ENCODE results near the gene KAZALD1.

KAZALD1 gene

GRCh38 chr10:101044117-101044516 lies 17.7 kb upstream of the KAZALD1 start (continued):
- TF ChIP-seq, protein P1, sequence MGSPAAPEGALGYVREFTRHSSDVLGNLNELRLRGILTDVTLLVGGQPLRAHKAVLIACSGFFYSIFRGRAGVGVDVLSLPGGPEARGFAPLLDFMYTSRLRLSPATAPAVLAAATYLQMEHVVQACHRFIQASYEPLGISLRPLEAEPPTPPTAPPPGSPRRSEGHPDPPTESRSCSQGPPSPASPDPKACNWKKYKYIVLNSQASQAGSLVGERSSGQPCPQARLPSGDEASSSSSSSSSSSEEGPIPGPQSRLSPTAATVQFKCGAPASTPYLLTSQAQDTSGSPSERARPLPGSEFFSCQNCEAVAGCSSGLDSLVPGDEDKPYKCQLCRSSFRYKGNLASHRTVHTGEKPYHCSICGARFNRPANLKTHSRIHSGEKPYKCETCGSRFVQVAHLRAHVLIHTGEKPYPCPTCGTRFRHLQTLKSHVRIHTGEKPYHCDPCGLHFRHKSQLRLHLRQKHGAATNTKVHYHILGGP (tag by site-specific recombination; IDR thresholded peaks at IDR 0.05), result no peak
- TF ChIP-seq ZNF629 (tag by site-specific recombination; IDR thresholded peaks at IDR 0.05) (no peak), ZFP69B (tag by site-specific recombination; IDR thresholded peaks at IDR 0.05) (no peak)

DNA sequence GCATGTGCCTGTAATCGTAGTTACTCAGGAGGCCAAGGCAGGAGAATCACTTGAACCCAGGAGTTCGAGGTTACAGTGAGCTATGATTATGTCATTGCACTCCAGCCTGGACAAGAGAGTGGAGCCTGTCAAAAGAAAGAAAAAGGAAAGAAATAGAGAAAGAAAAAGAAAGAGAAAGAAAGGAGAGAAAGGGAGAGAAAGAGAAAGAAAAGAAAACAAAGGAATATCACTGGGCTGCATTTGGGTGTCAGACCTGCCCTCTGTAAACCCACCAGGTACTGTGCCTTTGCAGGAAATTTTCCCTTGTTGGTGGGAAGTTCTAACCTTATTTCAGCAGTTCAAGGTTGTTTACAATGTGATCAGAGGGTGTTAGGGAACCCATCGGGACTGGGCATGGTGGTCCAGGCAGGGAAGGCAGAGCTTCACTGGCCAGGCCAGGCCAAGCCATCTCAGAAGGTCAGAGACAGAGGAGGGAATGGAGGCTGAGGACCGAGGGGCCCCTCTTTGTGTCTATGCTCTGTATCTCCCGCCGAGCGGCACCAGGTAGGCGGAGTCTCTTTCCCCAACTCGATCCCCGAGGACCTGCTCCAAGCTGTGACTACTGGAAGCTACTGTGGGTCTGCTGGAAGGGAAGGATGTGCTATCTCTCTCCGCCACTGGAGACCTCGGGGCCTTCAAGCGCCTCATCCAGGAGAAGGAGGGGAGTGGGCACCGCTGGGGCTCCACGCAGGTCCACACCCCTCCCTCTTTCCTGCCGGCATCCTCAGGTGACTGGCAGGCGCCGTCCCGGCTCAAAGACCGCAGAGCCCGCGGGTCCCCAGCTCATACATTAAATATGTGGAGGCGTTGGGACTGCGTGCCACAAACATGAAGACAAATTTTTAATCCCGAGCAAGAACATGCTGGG lies 15.2 kb upstream of the KAZALD1 start:
- ChIA-PET POLR2A (interaction anchor here (1.6 kb wide), 1 partner anchor 15 kb away, joined by 6 read pairs; the partner anchor contains the start of gene KAZALD1), CTCF (interaction anchor here (0.8 to 10.1 kb wide), 9 partner anchors 9 to 96 kb away, joined by 3 to 112 read pairs (median 5); partner anchors contain the start of gene KAZALD1)
- no peak overlapping the region for H3K27ac ChIP-seq (ENCODE audit: extremely low read depth, low read depth, low read length)
- H3K4me3 ChIP-seq (ENCODE audit: low read depth, low read length), result no peak overlapping the region
- no peaks in the 10 kb centered on the region for H3K9me3 ChIP-seq (ENCODE audit: control insufficient read depth, insufficient read depth, low read depth, low read length)
- H3K36me3 ChIP-seq (ENCODE audit: control insufficient read depth in 2 of 2, insufficient read depth in 1 of 2, low read length in 2 of 2), result no peaks in the 10 kb centered on the region
- peaks cover 11% of the 10 kb centered on the region for H3K4me1 ChIP-seq (ENCODE audit: control insufficient read depth, insufficient read depth, low read length)
- TF ChIP-seq, protein P2, sequence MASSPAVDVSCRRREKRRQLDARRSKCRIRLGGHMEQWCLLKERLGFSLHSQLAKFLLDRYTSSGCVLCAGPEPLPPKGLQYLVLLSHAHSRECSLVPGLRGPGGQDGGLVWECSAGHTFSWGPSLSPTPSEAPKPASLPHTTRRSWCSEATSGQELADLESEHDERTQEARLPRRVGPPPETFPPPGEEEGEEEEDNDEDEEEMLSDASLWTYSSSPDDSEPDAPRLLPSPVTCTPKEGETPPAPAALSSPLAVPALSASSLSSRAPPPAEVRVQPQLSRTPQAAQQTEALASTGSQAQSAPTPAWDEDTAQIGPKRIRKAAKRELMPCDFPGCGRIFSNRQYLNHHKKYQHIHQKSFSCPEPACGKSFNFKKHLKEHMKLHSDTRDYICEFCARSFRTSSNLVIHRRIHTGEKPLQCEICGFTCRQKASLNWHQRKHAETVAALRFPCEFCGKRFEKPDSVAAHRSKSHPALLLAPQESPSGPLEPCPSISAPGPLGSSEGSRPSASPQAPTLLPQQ (tag by site-specific recombination; IDR thresholded peaks at IDR 0.05), result 0 out of 2 replicates have a peak, but pooled peaks have one; percentile 12
- TF ChIP-seq, protein P3, sequence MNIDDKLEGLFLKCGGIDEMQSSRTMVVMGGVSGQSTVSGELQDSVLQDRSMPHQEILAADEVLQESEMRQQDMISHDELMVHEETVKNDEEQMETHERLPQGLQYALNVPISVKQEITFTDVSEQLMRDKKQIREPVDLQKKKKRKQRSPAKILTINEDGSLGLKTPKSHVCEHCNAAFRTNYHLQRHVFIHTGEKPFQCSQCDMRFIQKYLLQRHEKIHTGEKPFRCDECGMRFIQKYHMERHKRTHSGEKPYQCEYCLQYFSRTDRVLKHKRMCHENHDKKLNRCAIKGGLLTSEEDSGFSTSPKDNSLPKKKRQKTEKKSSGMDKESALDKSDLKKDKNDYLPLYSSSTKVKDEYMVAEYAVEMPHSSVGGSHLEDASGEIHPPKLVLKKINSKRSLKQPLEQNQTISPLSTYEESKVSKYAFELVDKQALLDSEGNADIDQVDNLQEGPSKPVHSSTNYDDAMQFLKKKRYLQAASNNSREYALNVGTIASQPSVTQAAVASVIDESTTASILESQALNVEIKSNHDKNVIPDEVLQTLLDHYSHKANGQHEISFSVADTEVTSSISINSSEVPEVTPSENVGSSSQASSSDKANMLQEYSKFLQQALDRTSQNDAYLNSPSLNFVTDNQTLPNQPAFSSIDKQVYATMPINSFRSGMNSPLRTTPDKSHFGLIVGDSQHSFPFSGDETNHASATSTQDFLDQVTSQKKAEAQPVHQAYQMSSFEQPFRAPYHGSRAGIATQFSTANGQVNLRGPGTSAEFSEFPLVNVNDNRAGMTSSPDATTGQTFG (tag by site-specific recombination; IDR thresholded peaks at IDR 0.05; ENCODE audit: borderline replicate concordance), result no peak
- TF ChIP-seq ZBTB10 (tag by site-specific recombination; IDR thresholded peaks at IDR 0.05), result no peak
- no peak for TF ChIP-seq ZNF404 (tag by site-specific recombination; IDR thresholded peaks at IDR 0.05)
- peak; percentile 62 for TF ChIP-seq ZBTB20 (tag by site-specific recombination; IDR thresholded peaks at IDR 0.05)
- no peak for TF ChIP-seq ZNF354C (tag by site-specific recombination; IDR thresholded peaks at IDR 0.05; ENCODE audit: borderline replicate concordance, low read depth)
- TF ChIP-seq ZFP41 (tag by site-specific recombination; IDR thresholded peaks at IDR 0.05; ENCODE audit: borderline replicate concordance), result no peak
- TF ChIP-seq ZNF366 (tag by site-specific recombination; conservative IDR thresholded peaks at IDR 0.05), result peak; percentile 79
- TF ChIP-seq, protein P4, sequence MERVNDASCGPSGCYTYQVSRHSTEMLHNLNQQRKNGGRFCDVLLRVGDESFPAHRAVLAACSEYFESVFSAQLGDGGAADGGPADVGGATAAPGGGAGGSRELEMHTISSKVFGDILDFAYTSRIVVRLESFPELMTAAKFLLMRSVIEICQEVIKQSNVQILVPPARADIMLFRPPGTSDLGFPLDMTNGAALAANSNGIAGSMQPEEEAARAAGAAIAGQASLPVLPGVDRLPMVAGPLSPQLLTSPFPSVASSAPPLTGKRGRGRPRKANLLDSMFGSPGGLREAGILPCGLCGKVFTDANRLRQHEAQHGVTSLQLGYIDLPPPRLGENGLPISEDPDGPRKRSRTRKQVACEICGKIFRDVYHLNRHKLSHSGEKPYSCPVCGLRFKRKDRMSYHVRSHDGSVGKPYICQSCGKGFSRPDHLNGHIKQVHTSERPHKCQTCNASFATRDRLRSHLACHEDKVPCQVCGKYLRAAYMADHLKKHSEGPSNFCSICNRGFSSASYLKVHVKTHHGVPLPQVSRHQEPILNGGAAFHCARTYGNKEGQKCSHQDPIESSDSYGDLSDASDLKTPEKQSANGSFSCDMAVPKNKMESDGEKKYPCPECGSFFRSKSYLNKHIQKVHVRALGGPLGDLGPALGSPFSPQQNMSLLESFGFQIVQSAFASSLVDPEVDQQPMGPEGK (tag by site-specific recombination; IDR thresholded peaks at IDR 0.05), result 0 out of 2 replicates have a peak, but pooled peaks have one; percentile 23
- TF ChIP-seq, protein P5, sequence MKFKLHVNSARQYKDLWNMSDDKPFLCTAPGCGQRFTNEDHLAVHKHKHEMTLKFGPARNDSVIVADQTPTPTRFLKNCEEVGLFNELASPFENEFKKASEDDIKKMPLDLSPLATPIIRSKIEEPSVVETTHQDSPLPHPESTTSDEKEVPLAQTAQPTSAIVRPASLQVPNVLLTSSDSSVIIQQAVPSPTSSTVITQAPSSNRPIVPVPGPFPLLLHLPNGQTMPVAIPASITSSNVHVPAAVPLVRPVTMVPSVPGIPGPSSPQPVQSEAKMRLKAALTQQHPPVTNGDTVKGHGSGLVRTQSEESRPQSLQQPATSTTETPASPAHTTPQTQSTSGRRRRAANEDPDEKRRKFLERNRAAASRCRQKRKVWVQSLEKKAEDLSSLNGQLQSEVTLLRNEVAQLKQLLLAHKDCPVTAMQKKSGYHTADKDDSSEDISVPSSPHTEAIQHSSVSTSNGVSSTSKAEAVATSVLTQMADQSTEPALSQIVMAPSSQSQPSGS (tag by site-specific recombination; IDR thresholded peaks at IDR 0.05; ENCODE audit: low read depth), result no peak
- no peak for TF ChIP-seq ZNF211 (tag by site-specific recombination; IDR thresholded peaks at IDR 0.05; ENCODE audit: low read depth)
- TF ChIP-seq ZNF146 (tag by site-specific recombination; IDR thresholded peaks at IDR 0.05), result no peak
- no peak for TF ChIP-seq ZNF311 (tag by site-specific recombination; IDR thresholded peaks at IDR 0.05; ENCODE audit: borderline replicate concordance)
- TF ChIP-seq ZBTB8A (tag by site-specific recombination; IDR thresholded peaks at IDR 0.05), result no peak
- no peak for TF ChIP-seq TCF7L2 (IDR thresholded peaks at IDR 0.05; ENCODE audit: borderline replicate concordance, low read depth, low read length)
- TF ChIP-seq ZNF785 (tag by site-specific recombination; IDR thresholded peaks at IDR 0.05), result no peak
- no peak for TF ChIP-seq ZBTB21 (tag by site-specific recombination; IDR thresholded peaks at IDR 0.05)
- peak; percentile 94 for TF ChIP-seq ZNF223 (tag by site-specific recombination; IDR thresholded peaks at IDR 0.05)
- TF ChIP-seq ZNF2 (tag by site-specific recombination; IDR thresholded peaks at IDR 0.05), result 0 out of 2 replicates have a peak, but pooled peaks have one; percentile 41
- TF ChIP-seq MEIS1 (CRISPR knock-in tag; IDR thresholded peaks at IDR 0.05; ENCODE audit: borderline replicate concordance), result no peak

All from HEK293 (cell line).